HEK293 (cell line): ENCODE measurements around the gene GPR157.
"Not testable (repeated sequence)": the region's sequence is repeated elsewhere in the genome, so short reads cannot be mapped to it uniquely, and the experiment has no call there.

Experiments
- CTCF ChIA-PET: fragments of 350-600 bp; formaldehyde crosslinking; extraction: SDS; loops from one replicate; lab custom pipeline; 2021; ENCODE audit warnings: antibody characterized with exemption; lab: Yijun Ruan, JAX
- POLR2A ChIA-PET: fragments of 300-600 bp; formaldehyde crosslinking; extraction: SDS; loops from one replicate; lab custom pipeline; 2020; ENCODE audit warnings: antibody characterized with exemption, inconsistent platforms; lab: Yijun Ruan, JAX
- H3K27ac ChIP-seq: fragments of 200-500 bp; sonication (Bioruptor generic); 2 replicates; pipeline ENCODE4 v1.5.1; 2014; ENCODE audit warnings: low read depth, low read length, control low read depth, inconsistent platforms; ENCODE audit errors: extremely low read depth
- H3K36me3 ChIP-seq, 2 experiments: fragments of 200-500 bp in 1 of 2; sonication (Bioruptor generic) in 1 of 2; 1 replicate in 1 of 2; 2 replicates in 1 of 2; pipeline ENCODE4 v1.5.1; 2014 to 2017; ENCODE audit warnings: inconsistent platforms in 2 of 2, low read length in 2 of 2; ENCODE audit not compliant: control insufficient read depth in 2 of 2, insufficient read depth in 1 of 2
- H3K4me1 ChIP-seq: fragments of 200-500 bp; sonication (Bioruptor generic); 2 replicates; pipeline ENCODE4 v1.5.1; 2014; ENCODE audit warnings: mild to moderate bottlenecking, low read length, inconsistent platforms; ENCODE audit not compliant: control insufficient read depth, insufficient read depth
- H3K4me3 ChIP-seq: 2 replicates; pipeline ENCODE4 v1.5.1; 2011; ENCODE audit warnings: low read depth, mild to moderate bottlenecking, control low read depth, low read length, moderate library complexity
- H3K9me3 ChIP-seq: fragments of 200-500 bp; sonication (Bioruptor generic); 2 replicates; pipeline ENCODE4 v1.5.1; 2014; ENCODE audit warnings: low read depth, low read length, inconsistent platforms; ENCODE audit not compliant: control insufficient read depth, insufficient read depth
- EGR2 ChIP-seq: fragments of 450-650 bp; formaldehyde crosslinking; IDR thresholded peaks from 2 replicates; pipeline ENCODE4 v1.5.1; 2016; ENCODE audit warnings: low read depth, missing biosample characterization, missing genetic modification characterization
- FEZF1 ChIP-seq: fragments of 450-650 bp; formaldehyde crosslinking; IDR thresholded peaks from 2 replicates; pipeline ENCODE4 v1.5.1; 2016; ENCODE audit warnings: missing biosample characterization, missing genetic modification characterization
- GLIS1 ChIP-seq: fragments of 450-650 bp; formaldehyde crosslinking; IDR thresholded peaks from 2 replicates; pipeline ENCODE4 v1.5.1; 2016; ENCODE audit warnings: missing biosample characterization, missing genetic modification characterization
- GLIS2 ChIP-seq: fragments of 450-650 bp; formaldehyde crosslinking; IDR thresholded peaks from 2 replicates; pipeline ENCODE4 v1.5.1; 2016; ENCODE audit warnings: missing biosample characterization, missing genetic modification characterization
- MEIS1 ChIP-seq: sonication (generic); formaldehyde crosslinking; IDR thresholded peaks from 2 replicates; pipeline ENCODE4 v1.8.1; 2022; ENCODE audit warnings: missing genetic modification reagents, mild to moderate bottlenecking, borderline replicate concordance
- SP7 ChIP-seq: fragments of 450-650 bp; formaldehyde crosslinking; IDR thresholded peaks from 2 replicates; pipeline ENCODE4 v1.5.1; 2016; ENCODE audit warnings: missing biosample characterization, missing genetic modification characterization
- WT1 ChIP-seq: fragments of 450-650 bp; formaldehyde crosslinking; IDR thresholded peaks from 2 replicates; pipeline ENCODE4 v1.5.1; 2016; ENCODE audit warnings: missing biosample characterization, missing genetic modification characterization
- ZBTB8A ChIP-seq: fragments of 450-650 bp; formaldehyde crosslinking; IDR thresholded peaks from 2 replicates; pipeline ENCODE4 v1.5.1; 2016; ENCODE audit warnings: missing biosample characterization, missing genetic modification characterization
- ZFHX2 ChIP-seq: fragments of 450-650 bp; formaldehyde crosslinking; conservative IDR thresholded peaks from 2 replicates; pipeline ENCODE4 v1.5.1; 2016; ENCODE audit warnings: missing biosample characterization, missing genetic modification characterization
- ZIC2 ChIP-seq: fragments of 450-650 bp; formaldehyde crosslinking; IDR thresholded peaks from 2 replicates; pipeline ENCODE4 v1.5.1; 2016; ENCODE audit warnings: missing biosample characterization, missing genetic modification characterization
- ZNF140 ChIP-seq: fragments of 450-650 bp; formaldehyde crosslinking; IDR thresholded peaks from 2 replicates; pipeline ENCODE4 v1.5.1; 2016; ENCODE audit warnings: missing biosample characterization, missing genetic modification characterization
- ZNF19 ChIP-seq: fragments of 450-650 bp; formaldehyde crosslinking; IDR thresholded peaks from 2 replicates; pipeline ENCODE4; 2016; ENCODE audit warnings: missing biosample characterization, missing genetic modification characterization, low read depth
- ZNF211 ChIP-seq: fragments of 450-650 bp; formaldehyde crosslinking; IDR thresholded peaks from 2 replicates; pipeline ENCODE4 v1.5.1; 2016; ENCODE audit warnings: low read depth, missing biosample characterization, missing genetic modification characterization
- ZNF24 ChIP-seq: fragments of 450-650 bp; formaldehyde crosslinking; IDR thresholded peaks from 2 replicates; pipeline ENCODE4 v1.5.1; 2016; ENCODE audit warnings: missing biosample characterization, missing genetic modification characterization
- ZNF341 ChIP-seq: fragments of 450-650 bp; formaldehyde crosslinking; IDR thresholded peaks from 2 replicates; pipeline ENCODE4; 2016; ENCODE audit warnings: low read depth, missing biosample characterization, missing genetic modification characterization
- ZNF394 ChIP-seq: fragments of 450-650 bp; formaldehyde crosslinking; IDR thresholded peaks from 2 replicates; pipeline ENCODE4 v1.5.1; 2016; ENCODE audit warnings: missing biosample characterization, missing genetic modification characterization, mild to moderate bottlenecking, moderate library complexity, borderline replicate concordance
- ZNF423 ChIP-seq: fragments of 450-650 bp; formaldehyde crosslinking; IDR thresholded peaks from 2 replicates; pipeline ENCODE4 v1.5.1; 2016; ENCODE audit warnings: missing biosample characterization, missing genetic modification characterization
- ZNF548 ChIP-seq: fragments of 450-650 bp; formaldehyde crosslinking; IDR thresholded peaks from 2 replicates; pipeline ENCODE4 v1.5.1; 2016; ENCODE audit warnings: missing biosample characterization, missing genetic modification characterization
- ZNF561 ChIP-seq: fragments of 450-650 bp; IDR thresholded peaks from 2 replicates; pipeline ENCODE4 v1.5.1; 2018; ENCODE audit warnings: missing biosample characterization, missing genetic modification characterization, borderline replicate concordance
- ZNF600 ChIP-seq: fragments of 450-650 bp; formaldehyde crosslinking; IDR thresholded peaks from 2 replicates; pipeline ENCODE4 v1.5.1; 2016; ENCODE audit warnings: missing biosample characterization, missing genetic modification characterization
- TF ChIP-seq, protein P1 (sequence below): fragments of 450-650 bp; formaldehyde crosslinking; IDR thresholded peaks from 2 replicates; pipeline ENCODE4 v1.5.1; 2017; ENCODE audit warnings: missing biosample characterization, missing genetic modification characterization
- TF ChIP-seq, protein P2 (sequence below): fragments of 450-650 bp; formaldehyde crosslinking; IDR thresholded peaks from 2 replicates; pipeline ENCODE4 v1.5.1; 2016; ENCODE audit warnings: missing biosample characterization, missing genetic modification characterization
- TF ChIP-seq, protein P3 (sequence below): fragments of 450-650 bp; formaldehyde crosslinking; IDR thresholded peaks from 2 replicates; pipeline ENCODE4 v1.5.1; 2016; ENCODE audit warnings: missing biosample characterization, missing genetic modification characterization

The GPR157 gene

DNA sequence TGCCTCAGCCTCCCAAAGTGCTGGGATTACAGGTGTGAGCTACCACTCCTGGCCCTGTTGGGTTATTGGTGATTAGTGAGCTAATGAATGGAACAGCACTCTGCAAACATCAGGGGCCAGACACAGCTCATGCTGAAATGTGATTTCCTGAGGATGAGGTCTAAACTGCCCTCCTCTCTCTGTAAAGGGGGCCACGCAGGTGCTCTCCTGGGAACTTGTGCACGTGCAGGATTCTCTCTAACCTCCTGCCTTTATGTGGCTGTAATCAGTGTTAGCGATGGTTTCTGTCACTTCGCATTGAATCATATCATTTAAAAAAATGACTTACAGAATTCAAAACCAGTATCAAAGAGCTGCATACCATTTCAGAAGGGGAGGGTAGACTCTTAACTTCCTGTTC lies 3.6 kb downstream of the GPR157 start (continued):
- no peak for TF ChIP-seq GLIS1 (tag by site-specific recombination)
- TF ChIP-seq, protein P1, sequence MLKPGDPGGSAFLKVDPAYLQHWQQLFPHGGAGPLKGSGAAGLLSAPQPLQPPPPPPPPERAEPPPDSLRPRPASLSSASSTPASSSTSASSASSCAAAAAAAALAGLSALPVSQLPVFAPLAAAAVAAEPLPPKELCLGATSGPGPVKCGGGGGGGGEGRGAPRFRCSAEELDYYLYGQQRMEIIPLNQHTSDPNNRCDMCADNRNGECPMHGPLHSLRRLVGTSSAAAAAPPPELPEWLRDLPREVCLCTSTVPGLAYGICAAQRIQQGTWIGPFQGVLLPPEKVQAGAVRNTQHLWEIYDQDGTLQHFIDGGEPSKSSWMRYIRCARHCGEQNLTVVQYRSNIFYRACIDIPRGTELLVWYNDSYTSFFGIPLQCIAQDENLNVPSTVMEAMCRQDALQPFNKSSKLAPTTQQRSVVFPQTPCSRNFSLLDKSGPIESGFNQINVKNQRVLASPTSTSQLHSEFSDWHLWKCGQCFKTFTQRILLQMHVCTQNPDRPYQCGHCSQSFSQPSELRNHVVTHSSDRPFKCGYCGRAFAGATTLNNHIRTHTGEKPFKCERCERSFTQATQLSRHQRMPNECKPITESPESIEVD (tag by site-specific recombination): no peak
- TF ChIP-seq ZNF211 (tag by site-specific recombination): no peak
- no peak for TF ChIP-seq ZNF140 (tag by site-specific recombination)

DNA sequence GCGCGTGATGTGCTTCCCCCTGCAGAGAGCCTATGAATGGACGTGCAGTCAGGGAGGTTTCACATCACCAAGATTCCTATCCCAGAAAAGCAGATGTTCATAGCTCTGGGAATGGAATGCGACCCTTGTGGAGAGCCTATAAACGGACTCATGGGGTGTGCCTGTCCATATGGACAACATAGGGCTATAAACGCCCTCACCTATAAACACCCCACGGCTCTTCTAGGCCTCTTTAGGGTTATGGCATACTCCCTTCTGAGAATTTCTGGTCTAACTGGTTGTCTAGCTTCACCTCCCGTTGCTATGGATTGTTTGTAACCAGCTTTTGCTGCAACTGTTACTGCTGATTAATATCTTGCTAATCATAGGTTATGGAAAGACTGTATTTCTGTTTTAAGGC lies 4.5 kb downstream of the GPR157 start:
- CTCF ChIA-PET: interaction anchor here (0.6 kb wide), 1 partner anchor 126 kb away, joined by 3 read pairs; no protein-coding TSS in a partner anchor
- TF ChIP-seq ZIC2 (tag by site-specific recombination) (peak; percentile 95), WT1 (peak; percentile 80), SP7 (peak; percentile 83), GLIS1 (tag by site-specific recombination) (peak; percentile 57), ZNF423 (peak; percentile 20; the same call in 1 of the 2 replicates), ZNF341 (tag by site-specific recombination) (peak; percentile 57), ZBTB8A (tag by site-specific recombination) (peak; percentile 58), FEZF1 (tag by site-specific recombination) (0 out of 2 replicates have a peak, but pooled peaks have one; percentile 17), ZNF600 (tag by site-specific recombination) (peak; percentile 43; the same call in 1 of the 2 replicates)
- H3K4me1 ChIP-seq, POLR2A ChIA-PET, H3K27ac ChIP-seq, H3K9me3 ChIP-seq, H3K4me3 ChIP-seq: not testable (repeated sequence)
- peaks cover 0 to 10% of the 10 kb centered on the region in 2 experiments; a peak in 1 of 3 replicates for H3K36me3 ChIP-seq

DNA sequence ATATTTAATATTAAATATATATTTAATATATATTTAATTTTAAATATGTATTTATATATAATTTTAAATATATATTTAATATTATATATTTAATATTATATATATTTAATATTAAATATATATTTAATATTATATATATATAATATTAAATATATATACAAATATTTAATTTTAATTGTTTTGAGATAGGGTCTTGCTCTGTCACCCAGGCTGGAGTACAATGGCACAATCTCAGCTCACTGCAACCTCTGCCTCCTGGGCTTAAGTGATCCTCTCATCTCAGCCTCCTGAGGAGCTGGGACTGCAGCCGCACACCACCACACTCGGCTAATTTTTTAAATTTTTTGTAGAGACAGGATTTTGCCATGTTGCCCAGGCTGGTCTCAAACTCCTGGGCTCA lies 5.2 kb downstream of the GPR157 start:
- CTCF ChIA-PET: interaction anchor here (0.6 kb wide), 1 partner anchor 126 kb away, joined by 3 read pairs; no protein-coding TSS in a partner anchor
- H3K27ac ChIP-seq, H3K4me3 ChIP-seq, H3K4me1 ChIP-seq, POLR2A ChIA-PET, H3K9me3 ChIP-seq: not testable (repeated sequence)
- H3K36me3 ChIP-seq: peaks cover 0 to 12% of the 10 kb centered on the region in 2 experiments; a peak in 1 of 3 replicates

DNA sequence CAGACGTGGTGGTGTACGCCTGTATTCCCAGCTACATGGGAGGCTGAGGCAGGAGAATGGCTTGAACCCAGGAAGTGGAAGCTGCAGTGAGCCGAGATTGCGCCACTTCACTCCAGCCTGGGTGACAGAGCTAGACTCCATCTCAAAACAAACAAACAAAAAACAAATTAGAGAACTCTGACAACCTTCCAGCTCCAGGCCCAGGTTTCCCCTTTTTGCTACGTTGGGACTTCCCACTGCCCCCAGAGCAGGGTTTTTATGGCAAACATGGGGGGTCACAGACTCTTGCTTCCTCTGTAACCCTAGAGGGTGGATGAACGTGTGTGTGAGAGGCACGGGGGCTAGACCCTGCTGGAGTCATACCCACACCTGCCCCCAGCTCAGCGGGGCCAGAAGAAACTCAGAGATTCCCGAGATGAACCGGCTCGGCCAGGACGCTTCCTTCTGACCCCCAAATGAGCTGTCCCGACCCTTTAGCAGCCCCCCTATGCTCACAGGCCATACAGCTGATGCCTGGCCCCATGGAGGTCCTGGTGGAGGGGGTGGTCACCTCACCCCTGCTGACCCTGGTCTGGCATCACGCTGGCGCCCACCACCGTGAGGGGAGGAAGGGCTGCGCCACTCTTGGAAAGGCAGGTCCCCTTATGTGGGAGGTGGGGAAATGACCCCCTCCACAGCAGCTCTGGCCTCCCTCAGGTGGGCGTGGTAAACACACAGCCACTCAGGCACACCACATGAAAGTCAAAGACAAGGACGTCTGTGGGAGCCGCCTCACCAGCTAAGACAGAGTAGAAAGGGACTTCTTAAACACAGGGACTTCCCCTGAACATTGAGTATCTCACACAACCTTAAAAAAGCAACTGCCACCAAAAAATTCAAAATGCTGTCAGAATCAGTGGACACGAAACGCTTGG lies 7.1 kb downstream of the GPR157 start:
- Histone ChIP-seq H3K4me1 (no peaks in the 10 kb centered on the region), H3K36me3 (peaks cover 0 to 12% of the 10 kb centered on the region in 2 experiments; a peak in 1 of 3 replicates), H3K27ac (no peak overlapping the region), H3K4me3 (no peak overlapping the region), H3K9me3 (no peaks in the 10 kb centered on the region)
- ChIA-PET POLR2A (no interaction called here), CTCF (no interaction called here)
- TF ChIP-seq MEIS1 (CRISPR knock-in tag) (no peak), ZNF19 (tag by site-specific recombination) (no peak), ZNF24 (tag by site-specific recombination) (no peak), ZNF394 (tag by site-specific recombination) (no peak), EGR2 (tag by site-specific recombination) (peak; percentile 55; the same call in 1 of the 2 replicates), ZFHX2 (tag by site-specific recombination) (peak; percentile 51; the same call in 1 of the 2 replicates), ZBTB8A (tag by site-specific recombination) (no peak), ZNF561 (tag by site-specific recombination) (no peak), ZNF548 (tag by site-specific recombination) (no peak), GLIS2 (tag by site-specific recombination) (peak; percentile 29; the same call in 1 of the 2 replicates)
- TF ChIP-seq, protein P2, sequence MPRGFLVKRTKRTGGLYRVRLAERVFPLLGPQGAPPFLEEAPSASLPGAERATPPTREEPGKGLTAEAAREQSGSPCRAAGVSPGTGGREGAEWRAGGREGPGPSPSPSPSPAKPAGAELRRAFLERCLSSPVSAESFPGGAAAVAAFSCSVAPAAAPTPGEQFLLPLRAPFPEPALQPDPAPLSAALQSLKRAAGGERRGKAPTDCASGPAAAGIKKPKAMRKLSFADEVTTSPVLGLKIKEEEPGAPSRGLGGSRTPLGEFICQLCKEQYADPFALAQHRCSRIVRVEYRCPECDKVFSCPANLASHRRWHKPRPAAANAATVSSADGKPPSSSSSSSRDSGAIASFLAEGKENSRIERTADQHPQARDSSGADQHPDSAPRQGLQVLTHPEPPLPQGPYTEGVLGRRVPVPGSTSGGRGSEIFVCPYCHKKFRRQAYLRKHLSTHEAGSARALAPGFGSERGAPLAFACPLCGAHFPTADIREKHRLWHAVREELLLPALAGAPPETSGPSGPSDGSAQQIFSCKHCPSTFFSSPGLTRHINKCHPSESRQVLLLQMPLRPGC: no peak
- TF ChIP-seq, protein P3, sequence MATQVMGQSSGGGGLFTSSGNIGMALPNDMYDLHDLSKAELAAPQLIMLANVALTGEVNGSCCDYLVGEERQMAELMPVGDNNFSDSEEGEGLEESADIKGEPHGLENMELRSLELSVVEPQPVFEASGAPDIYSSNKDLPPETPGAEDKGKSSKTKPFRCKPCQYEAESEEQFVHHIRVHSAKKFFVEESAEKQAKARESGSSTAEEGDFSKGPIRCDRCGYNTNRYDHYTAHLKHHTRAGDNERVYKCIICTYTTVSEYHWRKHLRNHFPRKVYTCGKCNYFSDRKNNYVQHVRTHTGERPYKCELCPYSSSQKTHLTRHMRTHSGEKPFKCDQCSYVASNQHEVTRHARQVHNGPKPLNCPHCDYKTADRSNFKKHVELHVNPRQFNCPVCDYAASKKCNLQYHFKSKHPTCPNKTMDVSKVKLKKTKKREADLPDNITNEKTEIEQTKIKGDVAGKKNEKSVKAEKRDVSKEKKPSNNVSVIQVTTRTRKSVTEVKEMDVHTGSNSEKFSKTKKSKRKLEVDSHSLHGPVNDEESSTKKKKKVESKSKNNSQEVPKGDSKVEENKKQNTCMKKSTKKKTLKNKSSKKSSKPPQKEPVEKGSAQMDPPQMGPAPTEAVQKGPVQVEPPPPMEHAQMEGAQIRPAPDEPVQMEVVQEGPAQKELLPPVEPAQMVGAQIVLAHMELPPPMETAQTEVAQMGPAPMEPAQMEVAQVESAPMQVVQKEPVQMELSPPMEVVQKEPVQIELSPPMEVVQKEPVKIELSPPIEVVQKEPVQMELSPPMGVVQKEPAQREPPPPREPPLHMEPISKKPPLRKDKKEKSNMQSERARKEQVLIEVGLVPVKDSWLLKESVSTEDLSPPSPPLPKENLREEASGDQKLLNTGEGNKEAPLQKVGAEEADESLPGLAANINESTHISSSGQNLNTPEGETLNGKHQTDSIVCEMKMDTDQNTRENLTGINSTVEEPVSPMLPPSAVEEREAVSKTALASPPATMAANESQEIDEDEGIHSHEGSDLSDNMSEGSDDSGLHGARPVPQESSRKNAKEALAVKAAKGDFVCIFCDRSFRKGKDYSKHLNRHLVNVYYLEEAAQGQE (tag by site-specific recombination): no peak
